H9 (cell line): ENCODE measurements around the gene CES2. TPM values are rescaled to one million over a fixed set of nuclear protein-coding genes. Genes with fewer than 3 reads are reported as not detected.

Experiments used
- DNase-seq: peaks from one replicate; pipeline ENCODE4 v3.0.0-alpha.2; 2017
- H2AFZ ChIP-seq: one replicate; pipeline ENCODE4 v1.6.1; 2013; ENCODE audit warnings: mild to moderate bottlenecking, low read length, control low read depth, moderate library complexity
- H2AK5ac ChIP-seq: 2 replicates; pipeline ENCODE4 v1.6.1; 2013; ENCODE audit warnings: low read length, control low read depth, mixed read lengths; ENCODE audit not compliant: insufficient read length
- H2BK120ac ChIP-seq: one replicate; pipeline ENCODE4 v1.6.1; 2013; ENCODE audit warnings: low read depth, mild to moderate bottlenecking, low read length, control low read depth, inconsistent platforms; ENCODE audit not compliant: poor library complexity, severe bottlenecking
- H2BK12ac ChIP-seq: 2 replicates; pipeline ENCODE4 v1.6.1; 2013; ENCODE audit warnings: low read length, control low read depth, mixed read lengths, low read depth; ENCODE audit not compliant: insufficient read length
- H2BK15ac ChIP-seq: 2 replicates; pipeline ENCODE4 v1.6.1; 2013; ENCODE audit warnings: low read depth, low read length, control low read depth
- H2BK20ac ChIP-seq: one replicate; pipeline ENCODE4 v1.6.1; 2013; ENCODE audit warnings: low read depth, mild to moderate bottlenecking, low read length, control low read depth, inconsistent platforms; ENCODE audit not compliant: poor library complexity, severe bottlenecking
- H2BK5ac ChIP-seq: 2 replicates; pipeline ENCODE4 v1.6.1; 2013; ENCODE audit warnings: low read length, control low read depth, mixed read lengths; ENCODE audit not compliant: insufficient read length
- H3K14ac ChIP-seq: 2 replicates; pipeline ENCODE4 v1.6.1; 2013; ENCODE audit warnings: low read length, control low read depth; ENCODE audit not compliant: insufficient read depth
- H3K18ac ChIP-seq: 2 replicates; pipeline ENCODE4 v1.6.1; 2013; ENCODE audit warnings: low read depth, mild to moderate bottlenecking, mixed read lengths, low read length, control low read depth; ENCODE audit not compliant: insufficient read length
- H3K23ac ChIP-seq: 2 replicates; pipeline ENCODE4 v1.6.1; 2013; ENCODE audit warnings: low read length, control low read depth, mixed read lengths, low read depth; ENCODE audit not compliant: insufficient read length
- H3K23me2 ChIP-seq: 2 replicates; pipeline ENCODE4 v1.6.1; 2013; ENCODE audit warnings: low read depth, mild to moderate bottlenecking, mixed read lengths, low read length, control low read depth; ENCODE audit not compliant: insufficient read length, poor library complexity, severe bottlenecking
- H3K27ac ChIP-seq: 2 replicates; pipeline ENCODE4 v1.5.1; 2013; ENCODE audit warnings: low read length, control low read depth, mixed read lengths, low read depth; ENCODE audit not compliant: insufficient read length
- H3K27me3 ChIP-seq: 2 replicates; pipeline ENCODE4 v1.6.1; 2013; ENCODE audit warnings: low read length, control low read depth, inconsistent platforms; ENCODE audit not compliant: insufficient read depth
- H3K4ac ChIP-seq: 2 replicates; pipeline ENCODE4 v1.6.1; 2013; ENCODE audit warnings: low read depth, mild to moderate bottlenecking, control low read depth, inconsistent platforms, low read length, moderate library complexity
- H3K4me1 ChIP-seq: 2 replicates; pipeline ENCODE4 v1.6.1; 2013; ENCODE audit warnings: low read length, control low read depth, inconsistent platforms; ENCODE audit not compliant: insufficient read depth
- H3K4me2 ChIP-seq: 2 replicates; pipeline ENCODE4 v1.6.1; 2013; ENCODE audit warnings: low read length, control low read depth, mixed read lengths; ENCODE audit not compliant: insufficient read length, insufficient read depth
- H3K56ac ChIP-seq: 2 replicates; pipeline ENCODE4 v1.6.1; 2013; ENCODE audit warnings: low read depth, mild to moderate bottlenecking, mixed read lengths, low read length, control low read depth; ENCODE audit not compliant: insufficient read length
- H3K79me1 ChIP-seq: 2 replicates; pipeline ENCODE4 v1.6.1; 2013; ENCODE audit warnings: low read depth, mild to moderate bottlenecking, moderate library complexity, low read length, control low read depth, inconsistent platforms; ENCODE audit not compliant: insufficient read depth, poor library complexity, severe bottlenecking
- H3K79me2 ChIP-seq: 2 replicates; pipeline ENCODE4 v1.6.1; 2013; ENCODE audit warnings: low read length, control low read depth, inconsistent platforms; ENCODE audit not compliant: insufficient read depth
- H3K9ac ChIP-seq: 2 replicates; pipeline ENCODE4 v1.6.1; 2013; ENCODE audit warnings: low read length, control low read depth, mixed read lengths; ENCODE audit not compliant: insufficient read length; ENCODE audit errors: extremely low read depth
- H3K9me3 ChIP-seq: one replicate; pipeline ENCODE4 v1.6.1; 2013; ENCODE audit warnings: low read depth, low read length, inconsistent platforms; ENCODE audit not compliant: control insufficient read depth
- H3T11ph ChIP-seq: one replicate; pipeline ENCODE4 v1.6.1; 2013; ENCODE audit warnings: mild to moderate bottlenecking, low read length, control low read depth, inconsistent platforms
- H4K20me1 ChIP-seq: one replicate; pipeline ENCODE4 v1.6.1; 2013; ENCODE audit not compliant: control insufficient read depth, insufficient read length, insufficient read depth
- H4K5ac ChIP-seq: 2 replicates; pipeline ENCODE4 v1.6.1; 2013; ENCODE audit warnings: low read depth, mild to moderate bottlenecking, mixed read lengths, low read length, control low read depth; ENCODE audit not compliant: insufficient read length
- H4K8ac ChIP-seq: replicated peaks from 2 replicates; pipeline ENCODE4 v1.6.1; 2013; ENCODE audit warnings: low read length, control low read depth, mixed read lengths, low read depth; ENCODE audit not compliant: insufficient read length
- H4K91ac ChIP-seq: 2 replicates; pipeline ENCODE4 v1.6.1; 2013; ENCODE audit warnings: low read depth, mild to moderate bottlenecking, moderate library complexity, mixed read lengths, low read length, control low read depth; ENCODE audit not compliant: insufficient read length
- H3K27ac Mint-ChIP-seq, 3 experiments: 2 replicates in 2 of 3; 3 replicates in 1 of 3; pipeline ENCODE4 v1.8.0; 2020 to 2021; ENCODE audit warnings: mixed read lengths in 3 of 3, mild to moderate bottlenecking in 1 of 3, moderate library complexity in 1 of 3
- H3K27me3 Mint-ChIP-seq: 2 replicates; pipeline ENCODE4 v1.8.0; 2021; ENCODE audit warnings: low read depth, mild to moderate bottlenecking, moderate library complexity, mixed read lengths
- H3K36me3 Mint-ChIP-seq, 3 experiments: 2 replicates in 2 of 3; 3 replicates in 1 of 3; pipeline ENCODE4 v1.8.0; 2020 to 2021; ENCODE audit warnings: low read depth in 3 of 3, mixed read lengths in 3 of 3; ENCODE audit not compliant: insufficient read depth in 1 of 3
- H3K4me1 Mint-ChIP-seq, 2 experiments: 2 replicates each; pipeline ENCODE4 v1.8.0; 2020; ENCODE audit warnings: mixed read lengths in 2 of 2
- H3K4me3 Mint-ChIP-seq, 2 experiments: 2 replicates in 1 of 2; 3 replicates in 1 of 2; pipeline ENCODE4 v1.8.0; 2020 to 2021; ENCODE audit warnings: mild to moderate bottlenecking in 2 of 2, mixed read lengths in 2 of 2, moderate library complexity in 1 of 2
- H3K9me3 Mint-ChIP-seq, 2 experiments: 2 replicates in 1 of 2; 3 replicates in 1 of 2; pipeline ENCODE4 v1.8.0; 2020; ENCODE audit warnings: mild to moderate bottlenecking in 2 of 2, mixed read lengths in 2 of 2, moderate library complexity in 1 of 2
- CTCF ChIP-seq: fragments of 200-600 bp; sonication (generic); conservative IDR thresholded peaks from 3 replicates; pipeline ENCODE4 v1.8.0; 2021; ENCODE audit warnings: antibody characterized with exemption, mild to moderate bottlenecking
- WGBS: extraction: QIAGEN DNeasy Blood & Tissue Kit; methylation state at CpG from one replicate; pipeline ENCODE4 v1.1.7; 2013; ENCODE audit warnings: missing lambda C conversion rate, low lambda C conversion rate, mixed read lengths; ENCODE audit not compliant: insufficient read length; ENCODE audit errors: extremely low coverage; 5-methylcytosine and 5-hydroxymethylcytosine counted together
- total RNA-seq: library from RNA; stranded (reverse); gene quantifications from 2 replicates; pipeline ENCODE4 v1.2.1, GENCODE V29; 2021

Gene CES2
- total RNA-seq, 1 experiment from 2014 or later = 28.2 TPM

GRCh38 chr16:66950971-66951790 is 15.9 kb downstream of the CES2 start:
- Histone ChIP-seq H3K23ac (no peak overlapping the region), H2AFZ (no peak overlapping the region), H2BK120ac (no peak overlapping the region), H4K20me1 (no peaks in the 10 kb centered on the region), H3K79me1 (no peaks in the 10 kb centered on the region), H3K4me2 (no peak overlapping the region), H4K5ac (no peak overlapping the region), H3K18ac (no peak overlapping the region), H3K9ac (no peak overlapping the region), H3K14ac (no peak overlapping the region), H4K91ac (no peak overlapping the region), H2BK12ac (no peak overlapping the region), H4K8ac (no peak overlapping the region), H2AK5ac (no peak overlapping the region), H3K27ac (no peak overlapping the region), H3K9me3 (no peaks in the 10 kb centered on the region), H3T11ph (no peak overlapping the region), H3K56ac (no peak overlapping the region), H3K23me2 (no peaks in the 10 kb centered on the region), H3K4me1 (no peaks in the 10 kb centered on the region), H2BK5ac (no peak overlapping the region), H3K4ac (no peak overlapping the region), H2BK20ac (no peak overlapping the region), H3K79me2 (no peaks in the 10 kb centered on the region), H2BK15ac (no peak overlapping the region), H3K27me3 (peaks cover 14% of the 10 kb centered on the region; the same call in 1 of the 2 replicates)
- Mint-ChIP-seq H3K36me3 (peaks cover 0 to 8% (median 6%) of the 10 kb centered on the region in 3 experiments; a peak in 4 of 7 replicates), H3K4me3 (no peak overlapping the region), H3K4me1 (peaks cover 11 to 13% of the 10 kb centered on the region in 2 experiments), H3K27ac (no peak overlapping the region), H3K27me3 (peaks cover 8% of the 10 kb centered on the region), H3K9me3 (peaks cover 6 to 8% of the 10 kb centered on the region in 2 experiments; a peak in 3 of 5 replicates)
- DNase-seq = no peak
- TF ChIP-seq CTCF = no peak
- no CpG with 5 or more reads among the region's 4 CpGs for WGBS
